GM23338 (cell line): ENCODE measurements around the gene KDM4B.

Source experiments
- CTCF ChIP-seq, 2 experiments: fragments of 200-600 bp in 1 of 2; sonication (generic) in 1 of 2; conservative IDR thresholded peaks; 2 replicates each; pipeline versions ENCODE4 v1.5.1 to v1.6.1; 2016 to 2017; ENCODE audit warnings: antibody characterized with exemption in 2 of 2, low read depth in 2 of 2, mild to moderate bottlenecking in 2 of 2, moderate library complexity in 1 of 2
- EZH2 ChIP-seq: fragments of 200-600 bp; sonication (generic); IDR thresholded peaks from one replicate; pipeline ENCODE4 v1.8.0; 2017; ENCODE audit warnings: antibody characterized with exemption, mild to moderate bottlenecking, low read depth; ENCODE audit not compliant: unreplicated experiment
- EZH2phosphoT487 ChIP-seq: fragments of 200-600 bp; sonication (generic); IDR thresholded peaks from one replicate; pipeline ENCODE4 v1.8.1; 2018; ENCODE audit warnings: antibody characterized with exemption; ENCODE audit not compliant: unreplicated experiment
- JUNB ChIP-seq: IDR thresholded peaks from one replicate; pipeline ENCODE4 v1.6.1; 2016; ENCODE audit warnings: antibody characterized with exemption; ENCODE audit not compliant: unreplicated experiment
- POLR2AphosphoS5 ChIP-seq: IDR thresholded peaks from 2 replicates; pipeline ENCODE4 v1.6.1; 2016; ENCODE audit warnings: antibody characterized with exemption, low read depth
- REST ChIP-seq: IDR thresholded peaks from one replicate; pipeline ENCODE4 v1.6.1; 2018; ENCODE audit warnings: antibody characterized with exemption; ENCODE audit not compliant: unreplicated experiment
- ZNF114 ChIP-seq: fragments of 250-450 bp; sonication (Bioruptor Pico); IDR thresholded peaks from 2 replicates; pipeline ENCODE4 v1.5.0; 2020; ENCODE audit warnings: mild to moderate bottlenecking, moderate library complexity

GRCh38 chr19:4984438-4984990, 15.6 kb downstream of the KDM4B start:
- TF ChIP-seq POLR2AphosphoS5 = no peak
- TF ChIP-seq CTCF (conservative IDR thresholded peaks at IDR 0.05; ENCODE audit: low read depth in 2 of 2) = no peak
- TF ChIP-seq EZH2 = no peak
- TF ChIP-seq EZH2phosphoT487 = no peak
- no peak for TF ChIP-seq ZNF114
- TF ChIP-seq REST = no peak
- no peak for TF ChIP-seq JUNB
